CD14-positive monocyte (primary cell): ENCODE results near the gene PALM. TPM values are rescaled to one million over a fixed set of nuclear protein-coding genes. Genes with fewer than 3 reads are reported as not detected.

ENCODE experiments used
- DNase-seq, 3 donors: peaks; one replicate each; pipeline ENCODE4 v3.0.0-alpha.2; 2011 to 2022
- H2AFZ ChIP-seq: 2 replicates; pipeline ENCODE4 v1.6.0; 2012; ENCODE audit warnings: mild to moderate bottlenecking, low read depth, low read length, inconsistent platforms; ENCODE audit not compliant: insufficient read depth, poor library complexity, severe bottlenecking
- H3K27ac ChIP-seq, 2 donors: 1 replicate in 1 of 2; 2 replicates in 1 of 2; pipeline ENCODE4 v1.5.1; 2012 to 2013; ENCODE audit warnings: low read length in 2 of 2, control low read depth in 1 of 2, inconsistent platforms in 1 of 2, low read depth in 1 of 2, mild to moderate bottlenecking in 1 of 2
- H3K27me3 ChIP-seq, 2 donors: one replicate each; pipeline versions ENCODE4 v1.6.0 to v1.6.1; 2011 to 2013; ENCODE audit warnings: low read length in 2 of 2; ENCODE audit not compliant: control insufficient read depth in 2 of 2, insufficient read depth in 2 of 2
- H3K36me3 ChIP-seq, 2 donors: replicated peaks in 1 of 2; 1 replicate in 1 of 2; 2 replicates in 1 of 2; pipeline versions ENCODE4 v1.5.1 to v1.6.1; 2012 to 2013; ENCODE audit warnings: low read length in 2 of 2, control low read depth in 1 of 2, inconsistent platforms in 1 of 2, mild to moderate bottlenecking in 1 of 2; ENCODE audit not compliant: insufficient read depth in 2 of 2, control insufficient read depth in 1 of 2
- H3K4me1 ChIP-seq, 2 donors: 1 replicate in 1 of 2; 2 replicates in 1 of 2; pipeline versions ENCODE4 v1.5.1 to v1.6.1; 2012 to 2013; ENCODE audit warnings: low read length in 2 of 2, control low read depth in 1 of 2, inconsistent platforms in 1 of 2, mild to moderate bottlenecking in 1 of 2, moderate library complexity in 1 of 2; ENCODE audit not compliant: insufficient read depth in 2 of 2, control insufficient read depth in 1 of 2
- H3K4me2 ChIP-seq: replicated peaks from 2 replicates; pipeline ENCODE3; 2012; ENCODE audit warnings: low read length, moderate library complexity, mild to moderate bottlenecking; ENCODE audit not compliant: poor library complexity, severe bottlenecking; ENCODE audit errors: extremely low read depth
- H3K4me3 ChIP-seq, 3 experiments: fragments of 200-600 bp in 1 of 3; sonication (generic) in 1 of 3; replicated peaks in 1 of 3; 1 replicate in 2 of 3; 2 replicates in 1 of 3; pipeline ENCODE4 v1.5.1; 2011 to 2013; ENCODE audit warnings: low read length in 3 of 3, mild to moderate bottlenecking in 3 of 3, control low read depth in 2 of 3, low read depth in 2 of 3, inconsistent platforms in 1 of 3, moderate library complexity in 1 of 3
- H3K79me2 ChIP-seq: 2 replicates; pipeline ENCODE4 v1.6.0; 2012; ENCODE audit warnings: mild to moderate bottlenecking, control low read depth, inconsistent platforms, low read length, moderate library complexity; ENCODE audit not compliant: insufficient read depth
- H3K9ac ChIP-seq: 2 replicates; pipeline ENCODE4 v1.6.0; 2017; ENCODE audit warnings: low read length, mild to moderate bottlenecking; ENCODE audit not compliant: insufficient read depth, poor library complexity, severe bottlenecking
- H3K9me3 ChIP-seq, 2 donors: replicated peaks in 1 of 2; 1 replicate in 1 of 2; 2 replicates in 1 of 2; pipeline versions ENCODE4 v1.5.1 to v1.6.1; 2012 to 2013; ENCODE audit warnings: low read length in 2 of 2, control low read depth in 1 of 2; ENCODE audit not compliant: control insufficient read depth in 1 of 2, insufficient read depth in 1 of 2
- H4K20me1 ChIP-seq: 2 replicates; pipeline ENCODE4 v1.6.0; 2012; ENCODE audit warnings: mild to moderate bottlenecking, low read length, control low read depth, moderate library complexity; ENCODE audit not compliant: insufficient read depth
- H3K27ac Mint-ChIP-seq, 7 donors: one replicate each; pipeline ENCODE4 v1.8.0; 2020; ENCODE audit warnings: mild to moderate bottlenecking in 7 of 7, mixed read lengths in 7 of 7, moderate library complexity in 6 of 7, inconsistent platforms in 2 of 7
- H3K27me3 Mint-ChIP-seq, 3 donors: one replicate each; pipeline ENCODE4 v1.8.0; 2021 to 2022; ENCODE audit warnings: low read depth in 3 of 3, mild to moderate bottlenecking in 3 of 3, mixed read lengths in 3 of 3, moderate library complexity in 3 of 3, inconsistent platforms in 1 of 3
- H3K36me3 Mint-ChIP-seq, 2 donors: one replicate each; pipeline ENCODE4 v1.8.0; 2020; ENCODE audit warnings: mixed read lengths in 2 of 2, inconsistent platforms in 1 of 2, mild to moderate bottlenecking in 1 of 2
- H3K4me1 Mint-ChIP-seq: one replicate; pipeline ENCODE4 v1.8.0; 2020; ENCODE audit warnings: mild to moderate bottlenecking, mixed read lengths
- H3K4me3 Mint-ChIP-seq, 2 donors: one replicate each; pipeline ENCODE4 v1.8.0; 2020; ENCODE audit warnings: mild to moderate bottlenecking in 2 of 2, mixed read lengths in 2 of 2, moderate library complexity in 1 of 2
- H3K9me3 Mint-ChIP-seq, 7 donors: one replicate each; pipeline ENCODE4 v1.8.0; 2020 to 2022; ENCODE audit warnings: mixed read lengths in 7 of 7, mild to moderate bottlenecking in 6 of 7, moderate library complexity in 6 of 7, inconsistent platforms in 2 of 7
- WGBS: methylation state at CpG from one replicate; pipeline ENCODE4 v1.1.5; 2013; ENCODE audit warnings: missing lambda C conversion rate; ENCODE audit not compliant: insufficient coverage; 5-methylcytosine and 5-hydroxymethylcytosine counted together
- intact Hi-C, 2 donors: fragments of 100-400 bp; cut with micrococcal nuclease; formaldehyde crosslinking; loops; one replicate each; pipeline versions ENCODE4 v1.15.0 to v1.15.1; 2023
- polyA plus RNA-seq, 3 donors: library from polyadenylated mRNA; depleted of rRNA in 1 of 3; unstranded in 2 of 3; stranded (reverse) in 1 of 3; fragments of 300-500 nt in 2 of 3; fragments of >200 nt in 1 of 3; fragmentation: Illumina TruSeq in 2 of 3; gene quantifications; 1 replicate in 2 of 3; 2 replicates in 1 of 3; pipeline ENCODE4 v1.2.3, GENCODE V29; 2012 to 2021
- TF ChIP-seq, protein P1 (sequence below): fragments of 200-600 bp; IDR thresholded peaks from one replicate; pipeline ENCODE4 v1.8.0; 2022; ENCODE audit warnings: antibody characterized with exemption, mild to moderate bottlenecking

Gene PALM
- polyA plus RNA-seq, 3 donors = 0.23 TPM; not detected in 2

DNA sequence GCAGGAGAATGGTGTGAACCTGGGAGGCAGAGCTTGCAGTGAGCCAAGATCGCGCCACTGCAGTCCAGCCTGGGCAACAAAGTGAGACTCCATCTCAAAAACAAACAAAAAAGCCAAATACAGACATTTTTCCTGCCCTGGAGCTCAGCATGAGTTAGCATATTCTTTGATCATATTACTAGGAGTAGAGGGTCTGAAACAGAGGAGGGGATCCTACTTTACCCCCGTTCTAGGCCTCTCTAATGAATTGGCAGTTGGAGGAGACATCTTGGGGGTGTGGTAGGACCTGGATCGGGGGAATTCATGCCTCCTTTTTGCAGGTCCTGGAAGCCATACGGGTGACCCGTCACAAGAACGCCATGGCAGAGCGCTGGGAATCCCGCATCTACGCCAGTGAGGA lies 54.4 kb downstream of the PALM start:
- WGBS = 96% methylated on average over 7 of the region's 10 CpGs
- Mint-ChIP-seq H3K27me3 (peaks cover 5 to 21% (median 6%) of the 10 kb centered on the region in 3 donors), H3K4me3 (no peak overlapping the region), H3K36me3 (peaks cover 0 to 4% of the 10 kb centered on the region in 2 donors), H3K27ac (no peak overlapping the region), H3K4me1 (no peaks in the 10 kb centered on the region), H3K9me3 (peaks cover 14 to 29% (median 25%) of the 10 kb centered on the region in 7 donors)
- no peak overlapping the region for H3K4me2 ChIP-seq
- no peak overlapping the region for H2AFZ ChIP-seq
- H3K9ac ChIP-seq = no peak overlapping the region
- H3K27ac ChIP-seq = no peak overlapping the region
- no peaks in the 10 kb centered on the region for H3K27me3 ChIP-seq
- no peaks in the 10 kb centered on the region for H3K79me2 ChIP-seq
- no peaks in the 10 kb centered on the region for H3K36me3 ChIP-seq
- no peaks in the 10 kb centered on the region for H3K4me1 ChIP-seq
- no peaks in the 10 kb centered on the region for H4K20me1 ChIP-seq
- no peak overlapping the region for H3K4me3 ChIP-seq
- TF ChIP-seq, protein P1, sequence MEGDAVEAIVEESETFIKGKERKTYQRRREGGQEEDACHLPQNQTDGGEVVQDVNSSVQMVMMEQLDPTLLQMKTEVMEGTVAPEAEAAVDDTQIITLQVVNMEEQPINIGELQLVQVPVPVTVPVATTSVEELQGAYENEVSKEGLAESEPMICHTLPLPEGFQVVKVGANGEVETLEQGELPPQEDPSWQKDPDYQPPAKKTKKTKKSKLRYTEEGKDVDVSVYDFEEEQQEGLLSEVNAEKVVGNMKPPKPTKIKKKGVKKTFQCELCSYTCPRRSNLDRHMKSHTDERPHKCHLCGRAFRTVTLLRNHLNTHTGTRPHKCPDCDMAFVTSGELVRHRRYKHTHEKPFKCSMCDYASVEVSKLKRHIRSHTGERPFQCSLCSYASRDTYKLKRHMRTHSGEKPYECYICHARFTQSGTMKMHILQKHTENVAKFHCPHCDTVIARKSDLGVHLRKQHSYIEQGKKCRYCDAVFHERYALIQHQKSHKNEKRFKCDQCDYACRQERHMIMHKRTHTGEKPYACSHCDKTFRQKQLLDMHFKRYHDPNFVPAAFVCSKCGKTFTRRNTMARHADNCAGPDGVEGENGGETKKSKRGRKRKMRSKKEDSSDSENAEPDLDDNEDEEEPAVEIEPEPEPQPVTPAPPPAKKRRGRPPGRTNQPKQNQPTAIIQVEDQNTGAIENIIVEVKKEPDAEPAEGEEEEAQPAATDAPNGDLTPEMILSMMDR = no peak
- intact Hi-C loops = no loop called here
- H3K9me3 ChIP-seq = peaks cover 9 to 20% of the 10 kb centered on the region in 2 donors
- no peak for DNase-seq

DNA sequence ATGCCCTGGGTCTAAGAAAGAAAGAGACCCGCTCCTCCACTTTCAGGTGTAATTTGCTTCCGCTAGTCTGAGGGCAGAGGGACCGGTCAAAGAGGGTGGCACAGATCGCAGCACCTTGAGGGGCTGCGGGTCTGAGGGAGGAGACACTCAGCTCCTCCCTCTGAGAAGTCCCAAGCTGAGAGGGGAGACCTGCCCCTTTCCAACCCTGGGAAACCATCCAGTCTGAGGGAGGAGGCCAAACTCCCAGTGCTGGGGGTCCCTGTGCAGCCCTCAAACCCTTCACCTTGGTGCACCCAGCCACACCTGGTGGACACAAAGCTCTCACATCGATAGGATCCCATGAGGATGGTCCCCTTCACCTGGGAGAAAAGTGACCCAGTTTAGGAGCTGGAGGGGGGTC lies 55.1 kb downstream of the PALM start:
- Mint-ChIP-seq H3K9me3 (peaks cover 7 to 22% (median 18%) of the 10 kb centered on the region in 7 donors), H3K27me3 (peaks cover 5 to 21% (median 8%) of the 10 kb centered on the region in 3 donors), H3K36me3 (no peaks in the 10 kb centered on the region), H3K4me3 (no peak overlapping the region), H3K27ac (no peak overlapping the region), H3K4me1 (no peaks in the 10 kb centered on the region)
- H3K4me2 ChIP-seq = no peak overlapping the region
- no peaks in the 10 kb centered on the region for H4K20me1 ChIP-seq
- no peak overlapping the region for H3K27ac ChIP-seq
- H3K27me3 ChIP-seq = no peaks in the 10 kb centered on the region
- no peaks in the 10 kb centered on the region for H3K4me1 ChIP-seq
- WGBS = 95% methylated on average over 5 of the region's 6 CpGs
- no peaks in the 10 kb centered on the region for H3K36me3 ChIP-seq
- peaks cover 2 to 13% of the 10 kb centered on the region in 2 donors for H3K9me3 ChIP-seq
- no peak overlapping the region for H3K9ac ChIP-seq
- H3K4me3 ChIP-seq = no peak overlapping the region
- no peak overlapping the region for H2AFZ ChIP-seq
- intact Hi-C loops = no loop called here
- DNase-seq = no peak
- TF ChIP-seq, protein P1 = no peak
- H3K79me2 ChIP-seq = no peaks in the 10 kb centered on the region
